T1000 (cell line): ENCODE measurements around the gene UVRAG.
A peak's percentile ranks its signal among the peaks of the same experiment; 100 is the strongest.

Experiments
- DNase-seq: peaks from one replicate; lab custom pipeline; 2025; ENCODE audit warnings: mixed read lengths; lab: John Stamatoyannopoulos, UW

UVRAG gene

DNA sequence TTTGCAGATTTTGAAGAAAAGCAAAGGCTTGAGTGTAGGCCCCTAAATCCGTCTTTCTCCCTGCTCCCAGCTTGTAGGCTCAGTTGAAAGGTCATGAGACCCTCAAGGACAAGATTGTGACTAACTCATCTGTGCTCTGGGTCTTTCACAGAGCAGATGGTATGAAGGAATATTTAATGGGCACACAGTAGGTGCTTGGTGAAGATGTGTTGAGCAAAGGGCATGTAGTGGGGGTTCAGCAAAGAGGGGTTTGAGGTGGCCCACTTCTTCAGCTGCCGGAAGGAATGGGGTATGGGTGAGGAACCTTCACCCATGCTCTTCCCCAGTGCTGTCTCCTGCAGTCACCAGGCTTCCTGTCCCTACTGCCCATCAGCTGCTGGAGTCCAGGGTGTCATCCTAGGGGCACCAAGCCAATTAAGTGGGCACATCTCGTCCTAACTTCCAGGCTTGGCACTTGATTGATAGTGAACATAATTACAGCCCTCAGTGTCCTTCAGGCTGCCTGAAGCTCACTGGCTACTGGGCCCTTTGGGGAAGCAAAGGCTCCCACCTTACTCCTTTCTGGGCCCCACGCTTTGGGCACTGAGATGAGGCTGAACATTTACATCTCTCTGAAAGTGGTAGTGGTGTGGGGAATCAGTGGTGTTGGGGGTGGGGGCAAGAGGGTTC lies 31.5 kb upstream of the UVRAG start:
- no peak for DNase-seq

DNA sequence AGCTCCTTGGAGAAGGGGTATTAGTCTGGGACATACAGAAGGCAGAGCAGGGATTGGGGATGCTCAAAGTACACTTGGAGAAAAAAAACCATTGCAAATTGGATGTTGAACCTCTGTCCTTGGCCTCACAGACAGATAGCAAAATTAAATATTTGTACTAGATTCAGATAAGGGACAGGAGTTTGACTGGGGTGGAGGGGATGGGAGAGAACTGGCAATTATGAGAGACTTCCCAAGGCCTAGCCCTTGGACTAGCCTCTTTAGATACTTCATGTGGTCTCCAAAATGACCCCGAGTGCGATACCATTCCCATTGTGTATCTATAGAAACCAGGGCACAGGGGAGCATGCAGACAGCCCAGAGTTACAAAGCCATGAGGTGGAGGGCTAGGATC lies 30.9 kb upstream of the UVRAG start:
- DNase-seq, result no peak

DNA sequence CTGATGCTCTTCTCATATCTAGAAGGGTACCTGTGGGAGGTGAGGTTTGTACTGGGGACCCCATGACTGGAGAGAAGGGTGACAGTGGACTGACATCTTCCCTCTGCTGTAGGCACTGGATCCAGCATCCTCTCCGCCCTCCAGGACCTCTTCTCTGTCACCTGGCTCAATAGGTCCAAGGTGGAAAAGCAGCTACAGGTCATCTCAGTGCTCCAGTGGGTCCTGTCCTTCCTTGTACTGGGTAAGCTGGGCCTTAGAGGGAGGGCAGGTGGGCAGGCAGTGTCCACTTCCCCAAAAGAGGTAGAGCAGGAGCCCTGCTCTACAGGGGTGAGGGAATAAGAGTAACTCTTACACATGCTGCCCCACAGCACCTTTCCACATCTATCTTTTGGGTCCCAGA lies 30.5 kb upstream of the UVRAG start:
- no peak for DNase-seq

- no peak for DNase-seq
These were observed 29.8 kb upstream of the UVRAG start for GRCh38 chr11:75785187-75785586.

DNA sequence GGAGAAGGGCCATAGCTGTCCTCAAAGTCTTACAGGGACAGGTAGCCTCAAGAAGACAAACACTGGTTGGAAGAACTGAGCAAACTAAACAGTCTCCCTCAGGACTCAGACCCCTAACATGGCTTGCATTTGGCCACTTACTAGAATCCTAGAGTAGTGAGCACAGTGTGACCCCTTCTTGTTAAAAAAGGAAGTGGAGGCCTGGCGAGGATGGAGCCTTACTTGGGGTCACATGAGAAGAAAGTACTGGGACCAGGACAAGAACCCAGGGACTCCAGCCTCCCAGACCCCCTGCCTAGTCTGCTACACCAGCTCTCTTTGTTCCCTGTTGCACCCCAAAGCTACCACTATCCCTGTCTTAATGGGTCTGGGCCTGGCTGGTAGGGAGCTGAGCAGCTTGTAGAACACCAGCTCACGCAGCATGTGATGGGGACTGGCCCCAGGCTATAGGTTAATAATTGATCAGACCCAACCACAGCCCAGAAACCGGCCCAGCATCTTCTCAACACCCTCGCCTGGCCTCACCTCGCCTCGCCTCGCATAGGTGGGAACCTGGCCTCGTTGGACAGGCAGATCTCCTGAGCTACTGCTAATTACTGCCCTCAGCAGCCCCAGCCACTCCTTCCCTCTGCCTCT lies 28.8 kb upstream of the UVRAG start:
- DNase-seq, result no peak

- DNase-seq, result no peak
These were observed 25.5 kb upstream of the UVRAG start for GRCh38 chr11:75789521-75789920.

- DNase-seq, result no peak
These were observed 24.0 kb upstream of the UVRAG start for GRCh38 chr11:75790986-75791385.

DNA sequence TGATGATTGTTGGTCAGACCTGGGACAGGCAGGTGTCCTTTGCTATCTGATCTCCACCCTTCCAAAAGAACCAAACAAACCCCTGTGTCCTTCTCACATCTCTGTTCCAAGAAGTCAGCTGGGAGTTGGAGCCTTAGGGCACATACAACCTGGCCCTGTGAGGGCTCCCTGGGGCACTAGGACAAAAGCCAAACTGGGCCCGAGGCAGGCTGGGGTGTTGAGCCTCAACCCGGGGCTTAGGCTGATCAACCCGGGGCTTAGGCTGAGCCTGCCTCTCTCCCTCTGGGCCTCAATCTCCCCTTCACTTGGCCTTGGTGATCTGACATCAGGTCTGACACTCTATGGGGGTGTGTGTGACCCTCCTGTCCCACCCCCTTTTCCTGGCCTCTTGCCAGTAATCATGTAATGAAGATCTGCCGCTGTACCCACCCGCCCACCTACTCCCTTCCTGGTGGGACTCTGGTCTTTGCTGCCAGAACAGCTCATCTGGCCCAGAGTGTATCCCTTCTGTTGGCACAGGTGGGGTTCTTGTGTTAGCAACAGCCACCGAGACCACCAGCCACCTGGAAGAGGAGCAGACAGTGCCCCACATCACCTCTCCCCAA lies 22.8 kb upstream of the UVRAG start:
- DNase-seq, result no peak

DNA sequence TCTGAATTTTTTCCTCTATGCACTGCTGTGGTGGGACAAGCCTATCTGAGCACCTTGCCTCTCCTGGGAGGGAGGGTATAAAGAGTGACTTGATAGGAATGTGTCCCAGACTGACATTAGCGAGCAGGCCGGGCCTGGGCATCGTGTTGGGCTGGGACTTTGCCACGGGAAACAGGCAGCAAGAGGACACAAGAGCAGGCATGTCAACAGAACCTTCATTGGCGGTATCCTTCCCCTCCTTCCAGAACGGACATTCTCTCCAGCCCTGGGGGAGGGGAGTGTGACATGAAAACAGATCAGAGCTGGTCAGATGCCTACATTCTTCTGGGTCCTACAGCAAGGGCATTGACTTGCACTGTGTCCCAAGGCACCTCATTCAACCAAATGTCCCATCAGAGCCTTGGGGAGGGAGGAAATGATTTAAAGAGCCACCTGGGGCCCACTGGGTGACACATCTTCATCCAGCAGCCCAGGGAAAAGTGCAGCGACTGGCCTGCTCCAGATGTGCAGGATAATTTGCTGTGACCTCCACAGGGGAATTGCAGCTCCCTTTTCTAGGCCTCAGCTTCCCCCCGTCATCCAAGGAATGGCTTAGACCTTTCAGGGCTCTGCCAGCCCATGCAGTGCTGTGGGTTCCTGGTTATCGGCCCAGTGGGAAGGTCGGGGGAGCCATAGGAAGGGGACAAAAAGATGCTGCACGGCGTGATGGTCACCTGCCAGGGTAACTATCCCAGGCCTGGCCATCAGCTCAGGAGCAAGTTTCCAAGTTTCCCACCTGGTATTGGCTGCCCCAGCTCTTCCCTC lies 21.8 kb upstream of the UVRAG start:
- DNase-seq, result no peak

DNA sequence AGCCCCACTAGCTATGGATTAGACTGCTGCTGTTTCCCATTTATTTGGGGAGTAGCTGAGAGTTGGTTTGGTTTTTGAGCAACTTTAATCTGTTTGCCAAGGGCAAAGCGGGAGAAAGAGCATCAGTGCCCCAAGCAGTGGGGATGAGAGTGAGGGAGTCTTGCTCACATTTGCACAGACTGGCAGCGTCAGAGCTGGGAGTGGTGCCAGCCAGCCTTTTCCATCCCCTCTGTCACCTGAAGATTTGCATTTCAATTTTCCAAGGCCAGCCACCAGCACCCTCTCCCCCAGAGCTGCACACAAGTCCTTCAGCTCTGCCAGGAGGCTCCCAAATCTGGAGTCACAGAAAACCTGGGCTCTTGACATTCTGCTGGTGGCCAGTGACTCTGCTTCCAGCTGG lies 21.0 kb upstream of the UVRAG start:
- no peak for DNase-seq

GRCh38 chr11:75795276-75796090 lies 19.5 kb upstream of the UVRAG start:
- DNase-seq, result no peak

DNA sequence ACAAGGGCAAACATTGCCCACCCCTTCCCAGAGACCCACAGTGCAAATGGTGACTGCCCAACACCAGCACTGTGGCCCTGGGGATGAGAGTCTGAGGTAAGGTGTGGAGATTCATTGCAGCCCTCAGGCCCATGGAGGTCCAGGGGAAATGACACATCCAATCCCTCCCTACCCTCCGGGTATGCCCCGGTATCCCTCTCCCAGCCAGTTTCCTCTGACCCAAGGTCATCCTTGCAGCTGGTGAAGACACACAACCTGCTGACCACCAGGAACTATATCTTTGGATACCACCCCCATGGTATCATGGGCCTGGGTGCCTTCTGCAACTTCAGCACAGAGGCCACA lies 18.9 kb upstream of the UVRAG start:
- no peak for DNase-seq

- DNase-seq, result no peak
These were observed 17.9 kb upstream of the UVRAG start for GRCh38 chr11:75797116-75797515.

DNA sequence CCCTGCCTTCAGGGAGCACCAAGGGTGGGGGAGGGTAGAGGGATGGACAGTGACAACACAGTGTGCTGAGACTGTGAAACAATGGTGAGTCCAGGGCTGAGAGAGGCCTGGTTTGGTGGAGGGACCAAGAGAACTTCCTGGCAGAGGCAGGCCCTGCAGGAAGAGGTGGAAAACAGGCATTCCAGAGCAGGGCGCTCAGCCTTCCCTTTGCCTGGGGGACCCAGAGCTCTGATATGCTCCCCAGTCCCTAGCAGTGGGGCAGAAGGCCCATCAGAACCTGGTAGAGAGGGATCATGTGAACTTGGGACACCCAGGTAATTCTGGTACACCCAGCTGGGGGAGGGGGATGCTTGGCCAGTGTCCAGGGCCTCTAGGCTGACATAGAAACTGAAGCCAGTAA lies 17.2 kb upstream of the UVRAG start:
- DNase-seq, result no peak

GRCh38 chr11:75800136-75800675 lies 14.8 kb upstream of the UVRAG start:
- no peak for DNase-seq

GRCh38 chr11:75800728-75801361 lies 14.2 kb upstream of the UVRAG start:
- no peak for DNase-seq

- DNase-seq, result no peak
These were observed 13.5 kb upstream of the UVRAG start for GRCh38 chr11:75801362-75802020.

DNA sequence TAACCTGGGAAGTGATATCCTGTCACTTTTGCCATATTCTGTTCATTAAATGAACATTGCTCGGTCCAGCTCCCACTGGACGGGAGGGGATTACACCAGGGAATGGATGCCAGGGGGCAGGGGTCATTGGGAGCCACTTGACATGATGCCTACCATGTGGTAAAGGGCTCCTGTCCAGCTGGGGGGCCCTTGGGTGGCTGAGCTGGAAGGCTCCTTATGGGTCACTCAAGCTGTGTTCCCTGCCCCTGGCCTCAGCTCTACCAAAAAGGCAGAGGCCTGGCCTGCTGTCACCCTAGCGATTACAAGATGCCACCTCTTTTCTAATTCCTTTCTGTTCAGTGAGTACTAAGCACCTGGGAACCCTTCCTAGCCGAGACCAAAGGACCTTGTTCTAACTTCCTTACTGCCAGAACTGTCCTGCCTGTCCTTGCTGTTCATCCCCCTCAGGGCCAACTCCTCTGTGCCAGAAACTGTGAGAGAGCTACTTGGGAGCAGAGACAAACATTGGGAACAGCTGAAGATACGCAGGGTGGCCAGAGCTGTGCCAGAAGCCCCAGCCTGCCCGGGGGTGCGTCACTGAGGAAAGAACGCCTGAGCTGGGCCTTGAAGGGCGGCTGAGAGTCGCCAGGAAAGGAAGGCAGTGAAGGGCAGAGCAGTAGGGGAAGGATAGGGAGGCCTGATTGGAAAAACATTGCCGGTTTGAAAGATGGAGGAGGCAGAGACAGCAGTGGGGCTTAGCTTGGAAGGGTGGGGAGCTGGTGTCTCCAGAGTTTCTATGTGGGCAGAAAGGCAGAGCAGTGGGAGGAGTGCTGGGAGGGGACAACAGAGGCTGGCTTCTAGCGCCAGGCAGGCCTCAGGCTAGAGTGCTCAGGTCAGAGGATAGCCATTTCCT lies 12.7 kb upstream of the UVRAG start:
- DNase-seq, result no peak

- DNase-seq, result peak; percentile 15
These were observed 11.8 kb upstream of the UVRAG start for GRCh38 chr11:75802913-75803820.
